Endothelial cell of umbilical vein (primary cell): ENCODE data around the gene CHRM2. TPM values are rescaled to one million over a fixed set of nuclear protein-coding genes. Genes with fewer than 3 reads are reported as not detected.
A peak's percentile ranks its signal among the peaks of the same experiment; 100 is the strongest.

Experiments
- BruUV-seq: library from RNA; stranded (reverse); fragments of 400-500 nt; replicated peaks from 2 replicates; lab custom pipeline; 2021; lab: Mats Ljungman, UMichigan
- CTCF ChIA-PET: fragments of 300-600, 350-600 bp; sonication (Branson Sonifier 250); formaldehyde crosslinking; loops from one replicate; lab custom pipeline; 2021; ENCODE audit warnings: antibody characterized with exemption, inconsistent platforms; lab: Charles Lee
- POLR2A ChIA-PET: fragments of 300-600, 350-600 bp; sonication (Branson Sonifier 250); formaldehyde crosslinking; loops from one replicate; lab custom pipeline; 2021; ENCODE audit warnings: antibody characterized with exemption, inconsistent platforms; lab: Charles Lee
- DNase-seq: peaks from one replicate; pipeline ENCODE4 v3.0.0-alpha.2; 2011; ENCODE audit warnings: low read depth, low spot score
- FAIRE-seq: peaks from 2 replicates; lab custom pipeline; 2011; peaks lifted over from hg19 to GRCh38; lab: Jason Lieb, UNC
- H2AFZ ChIP-seq: 2 replicates; pipeline ENCODE4 v1.6.0; 2012; ENCODE audit warnings: low read depth, low read length, control low read depth, inconsistent platforms
- H3K27ac ChIP-seq: 2 replicates; pipeline ENCODE4 v1.5.1; 2011; ENCODE audit warnings: low read depth, mild to moderate bottlenecking, control low read depth, low read length, moderate library complexity; ENCODE audit not compliant: insufficient read depth
- H3K27me3 ChIP-seq, 2 experiments: 2 replicates each; pipeline versions ENCODE4 v1.6.0 to v1.6.1; 2011; ENCODE audit warnings: low read length in 2 of 2, mixed read lengths in 1 of 2; ENCODE audit not compliant: control insufficient read depth in 2 of 2, insufficient read depth in 2 of 2
- H3K36me3 ChIP-seq, 2 experiments: 2 replicates in 1 of 2; 3 replicates in 1 of 2; pipeline ENCODE4 v1.5.1; 2011; ENCODE audit warnings: low read length in 2 of 2, mild to moderate bottlenecking in 1 of 2, moderate library complexity in 1 of 2; ENCODE audit not compliant: control insufficient read depth in 2 of 2, insufficient read depth in 2 of 2; ENCODE audit errors: extremely low read depth in 1 of 2
- H3K4me1 ChIP-seq: 3 replicates; pipeline ENCODE4 v1.5.1; 2011; ENCODE audit warnings: mild to moderate bottlenecking, low read length; ENCODE audit not compliant: control insufficient read depth, insufficient read depth; ENCODE audit errors: extremely low read depth
- H3K4me2 ChIP-seq: 2 replicates; pipeline ENCODE4 v1.6.1; 2011; ENCODE audit warnings: low read length, control low read depth, mixed read lengths; ENCODE audit not compliant: insufficient read depth
- H3K4me3 ChIP-seq, 3 experiments: fragments of 200-600 bp in 1 of 3; sonication (generic), shearing (Covaris generic) in 1 of 3; replicated peaks in 1 of 3; 2 replicates each; pipeline ENCODE4 v1.5.1; 2011 to 2016; ENCODE audit warnings: control low read depth in 3 of 3, low read length in 3 of 3, mild to moderate bottlenecking in 2 of 3, inconsistent platforms in 1 of 3, low read depth in 1 of 3, moderate library complexity in 1 of 3; ENCODE audit not compliant: insufficient read depth in 1 of 3
- H3K79me2 ChIP-seq: 2 replicates; pipeline ENCODE4 v1.6.0; 2012; ENCODE audit warnings: low read length, inconsistent platforms; ENCODE audit not compliant: control insufficient read depth, insufficient read depth
- H3K9ac ChIP-seq: replicated peaks from 2 replicates; pipeline ENCODE3; 2011; ENCODE audit warnings: low read length, control low read depth; ENCODE audit not compliant: insufficient read depth; ENCODE audit errors: extremely low read depth
- H3K9me1 ChIP-seq: replicated peaks from 3 replicates; pipeline ENCODE4 v1.6.0; 2011; ENCODE audit warnings: mild to moderate bottlenecking, low read length; ENCODE audit not compliant: control insufficient read depth, insufficient read depth; ENCODE audit errors: extremely low read depth
- H3K9me3 ChIP-seq: replicated peaks from 2 replicates; pipeline ENCODE4 v1.5.1; 2012; ENCODE audit warnings: low read length, inconsistent platforms; ENCODE audit not compliant: control insufficient read depth, insufficient read depth
- H4K20me1 ChIP-seq: replicated peaks from 2 replicates; pipeline ENCODE3; 2011; ENCODE audit warnings: mild to moderate bottlenecking, low read length; ENCODE audit not compliant: control insufficient read depth, insufficient read depth; ENCODE audit errors: extremely low read depth
- FOS ChIP-seq: IDR thresholded peaks from 2 replicates; pipeline ENCODE4 v1.6.1; 2011; ENCODE audit warnings: mild to moderate bottlenecking, low read length, moderate library complexity, borderline replicate concordance; ENCODE audit not compliant: insufficient read depth
- GATA2 ChIP-seq: IDR thresholded peaks from 2 replicates; pipeline ENCODE4 v1.7.0; 2011; ENCODE audit warnings: low read depth, mild to moderate bottlenecking, moderate library complexity, mixed read lengths, low read length; ENCODE audit not compliant: insufficient read length, insufficient read depth
- JUN ChIP-seq: IDR thresholded peaks from 2 replicates; pipeline ENCODE4 v1.6.1; 2011; ENCODE audit warnings: borderline replicate concordance, low read depth; ENCODE audit not compliant: insufficient read length, insufficient read depth
- MYC ChIP-seq: IDR thresholded peaks from one replicate; pipeline ENCODE4 v1.6.1; 2011; ENCODE audit warnings: mild to moderate bottlenecking, low read depth, low read length
- POLR2A ChIP-seq: IDR thresholded peaks from 2 replicates; pipeline ENCODE4 v1.6.1; 2012; ENCODE audit warnings: low read depth, mild to moderate bottlenecking, control low read depth, low read length
- dilution Hi-C: fragments of 300-500 bp; cut with MboI; formaldehyde crosslinking; loops from one replicate; pipeline ENCODE4 v1.15.0; 2019; ENCODE audit warnings: low sequenced_read_pairs; ENCODE audit not compliant: extremely low pct_ligation_motif_present
- intact Hi-C: fragments of 100-400 bp; cut with micrococcal nuclease; formaldehyde crosslinking; loops from one replicate; pipeline ENCODE4 v1.10.0; 2022
- polyA plus RNA-seq, 4 experiments: library from polyadenylated mRNA; depleted of rRNA in 3 of 4; stranded (reverse) in 3 of 4; unstranded in 1 of 4; fragments of >200 nt; gene quantifications; 2 replicates each; pipeline versions ENCODE4 v1.2.1 to v1.2.3, GENCODE V29; 2011 to 2012; ENCODE audit warnings: missing spikeins in 1 of 4
- total RNA-seq: library from RNA; stranded (reverse); gene quantifications from 2 replicates; pipeline ENCODE4 v1.2.3, GENCODE V29; 2021
- TF ChIP-seq, protein P1 (sequence below), 2 donors: IDR thresholded peaks; 1 replicate in 1 of 2; 2 replicates in 1 of 2; pipeline ENCODE4 v1.5.1; 2011; ENCODE audit warnings: low read length in 2 of 2, mild to moderate bottlenecking in 2 of 2, moderate library complexity in 2 of 2, control low read depth in 1 of 2, inconsistent platforms in 1 of 2, low read depth in 1 of 2; ENCODE audit not compliant: insufficient read depth in 1 of 2; ENCODE audit errors: extremely low read depth in 1 of 2

The CHRM2 gene
- total and polyA plus RNA-seq, 2 donors (not counting 3 experiments of a cell fraction or from before 2014, with no cell fraction given), result not detected

DNA sequence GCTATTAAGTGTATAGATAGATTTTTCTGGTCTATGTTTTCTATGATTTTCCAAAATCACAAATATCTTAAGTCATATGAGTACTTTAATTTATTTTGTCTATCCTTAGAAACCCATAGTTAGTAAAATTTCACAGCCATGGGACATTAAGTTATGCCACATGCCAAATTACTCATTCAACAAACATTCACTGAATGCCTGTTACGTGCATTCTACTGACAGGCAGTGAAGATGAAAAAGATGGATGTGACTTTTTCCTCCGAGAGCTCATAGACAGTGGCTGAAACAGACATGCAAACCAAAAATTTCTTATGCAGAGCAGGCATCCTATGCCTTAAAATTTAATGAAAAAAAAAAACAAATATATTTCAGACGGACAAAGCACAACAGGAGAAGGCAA lies 84.9 kb downstream of the CHRM2 start:
- intact Hi-C loops (loop anchor here (10.0 kb wide), 1 partner anchor 1051 kb away; the partner anchor contains the start of gene CREB3L2), dilution Hi-C loops (no loop called here)
- Histone ChIP-seq H3K36me3 (no peaks in the 10 kb centered on the region), H3K79me2 (no peaks in the 10 kb centered on the region), H2AFZ (no peak overlapping the region), H3K4me2 (no peak overlapping the region), H3K9me3 (no peaks in the 10 kb centered on the region), H3K27ac (peak overlapping the region; percentile 44), H3K4me1 (peaks cover 43% of the 10 kb centered on the region), H4K20me1 (no peaks in the 10 kb centered on the region), H3K9ac (no peak overlapping the region), H3K27me3 (no peaks in the 10 kb centered on the region), H3K4me3 (no peak overlapping the region), H3K9me1 (no peaks in the 10 kb centered on the region)
- DNase-seq (peak; percentile 25), FAIRE-seq (no peak)
- CTCF ChIA-PET, result interaction anchor here (1.0 to 1.2 kb wide), 2 partner anchors 11 to 28 kb away, joined by 3 read pairs; no protein-coding TSS in a partner anchor
- POLR2A ChIA-PET, result interaction anchor here (1.0 kb wide), 1 partner anchor 28 kb away, joined by 4 read pairs; no protein-coding TSS in a partner anchor
- peak; percentile 44 for TF ChIP-seq FOS
- TF ChIP-seq JUN, result peak; percentile 41
- TF ChIP-seq, protein P1, sequence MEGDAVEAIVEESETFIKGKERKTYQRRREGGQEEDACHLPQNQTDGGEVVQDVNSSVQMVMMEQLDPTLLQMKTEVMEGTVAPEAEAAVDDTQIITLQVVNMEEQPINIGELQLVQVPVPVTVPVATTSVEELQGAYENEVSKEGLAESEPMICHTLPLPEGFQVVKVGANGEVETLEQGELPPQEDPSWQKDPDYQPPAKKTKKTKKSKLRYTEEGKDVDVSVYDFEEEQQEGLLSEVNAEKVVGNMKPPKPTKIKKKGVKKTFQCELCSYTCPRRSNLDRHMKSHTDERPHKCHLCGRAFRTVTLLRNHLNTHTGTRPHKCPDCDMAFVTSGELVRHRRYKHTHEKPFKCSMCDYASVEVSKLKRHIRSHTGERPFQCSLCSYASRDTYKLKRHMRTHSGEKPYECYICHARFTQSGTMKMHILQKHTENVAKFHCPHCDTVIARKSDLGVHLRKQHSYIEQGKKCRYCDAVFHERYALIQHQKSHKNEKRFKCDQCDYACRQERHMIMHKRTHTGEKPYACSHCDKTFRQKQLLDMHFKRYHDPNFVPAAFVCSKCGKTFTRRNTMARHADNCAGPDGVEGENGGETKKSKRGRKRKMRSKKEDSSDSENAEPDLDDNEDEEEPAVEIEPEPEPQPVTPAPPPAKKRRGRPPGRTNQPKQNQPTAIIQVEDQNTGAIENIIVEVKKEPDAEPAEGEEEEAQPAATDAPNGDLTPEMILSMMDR (IDR thresholded peaks at IDR 0.05; ENCODE audit: extremely low read depth in 1 of 2, insufficient read depth in 1 of 2, low read depth in 1 of 2, low read length in 2 of 2), result no peak
- TF ChIP-seq MYC, result no peak
- no TSS peak for BruUV-seq

DNA sequence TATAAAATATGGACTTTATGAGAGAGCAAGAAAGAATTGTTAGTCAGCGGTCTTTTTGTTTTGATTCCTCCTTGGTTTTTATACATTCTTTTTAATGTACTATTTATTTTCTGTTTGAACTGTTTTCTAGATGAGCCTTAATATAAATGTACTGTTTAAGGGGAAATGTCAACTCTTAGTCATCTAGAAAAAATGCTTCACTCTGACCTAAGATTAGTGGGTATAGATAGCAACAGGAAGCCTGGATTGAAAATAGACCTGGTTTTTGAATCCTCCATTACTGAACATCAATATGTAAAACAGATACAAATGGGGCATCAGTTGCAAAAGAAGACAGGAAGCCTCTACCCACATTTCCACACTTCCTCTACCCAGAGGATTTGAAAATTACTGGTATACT lies 87.8 kb downstream of the CHRM2 start:
- FAIRE-seq (peak; percentile 69), DNase-seq (no peak)
- ChIA-PET CTCF (interaction anchor here (1.3 to 2.1 kb wide), 2 partner anchors 31 to 624 kb away, joined by 4 to 10 read pairs; no protein-coding TSS in a partner anchor), POLR2A (no interaction called here)
- peak overlapping the region; percentile 94 for H3K4me2 ChIP-seq
- H3K4me1 ChIP-seq, result peaks cover 46% of the 10 kb centered on the region
- dilution Hi-C loops, result no loop called here
- no peaks in the 10 kb centered on the region for H3K9me1 ChIP-seq
- no peak overlapping the region for H2AFZ ChIP-seq
- TSS peak; percentile 74 for BruUV-seq
- no peaks in the 10 kb centered on the region for H3K79me2 ChIP-seq
- no peaks in the 10 kb centered on the region for H4K20me1 ChIP-seq
- intact Hi-C loops, result loop anchor here (1.0 to 10.0 kb wide), 7 partner anchors 31 to 1049 kb away; partner anchors contain the start of gene CREB3L2
- TF ChIP-seq GATA2 (peak; percentile 55), JUN (peak; percentile 68), POLR2A (no peak), FOS (peak; percentile 72)
- H3K27ac ChIP-seq, result peak overlapping the region; percentile 93
- no peaks in the 10 kb centered on the region for H3K27me3 ChIP-seq
- H3K9ac ChIP-seq, result peak overlapping the region; percentile 46
- H3K36me3 ChIP-seq, result no peaks in the 10 kb centered on the region
- no peaks in the 10 kb centered on the region for H3K9me3 ChIP-seq
- peak overlapping the region in 1 of 3 experiments; percentile 35 for H3K4me3 ChIP-seq
